ENCODE data around the gene DAAM1. TPM values are rescaled to one million over a fixed set of nuclear protein-coding genes. Genes with fewer than 3 reads are reported as not detected.

DAAM1 gene
- polyA plus RNA-seq, 1 donor (not counting 4 experiments of a cell fraction or from before 2014, with no cell fraction given): 44.6 TPM

DNA sequence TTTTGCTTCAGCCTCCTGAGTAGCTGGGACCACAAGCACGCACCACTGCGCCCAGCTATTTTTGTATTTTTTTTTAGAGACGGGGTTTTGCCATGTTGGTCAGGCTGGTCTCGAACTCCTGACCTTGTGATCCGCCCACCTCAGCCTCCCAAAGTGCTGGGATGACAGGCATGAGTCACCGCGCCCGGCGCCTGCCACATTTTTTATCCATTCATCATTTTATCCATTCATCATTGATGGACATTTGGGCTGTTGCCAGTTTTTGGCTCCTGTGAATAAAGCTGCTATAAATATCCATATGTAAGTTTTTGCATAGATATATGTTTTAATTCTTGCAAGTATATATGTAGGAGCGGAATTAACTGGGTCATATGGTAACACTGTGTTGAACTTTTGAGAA lies 79.5 kb downstream of the DAAM1 start:
- no peak overlapping the region for H3K27ac ChIP-seq (ENCODE audit: control insufficient read depth, insufficient read depth, low read length)
- FAIRE-seq: no peak
- TF ChIP-seq, protein P1, sequence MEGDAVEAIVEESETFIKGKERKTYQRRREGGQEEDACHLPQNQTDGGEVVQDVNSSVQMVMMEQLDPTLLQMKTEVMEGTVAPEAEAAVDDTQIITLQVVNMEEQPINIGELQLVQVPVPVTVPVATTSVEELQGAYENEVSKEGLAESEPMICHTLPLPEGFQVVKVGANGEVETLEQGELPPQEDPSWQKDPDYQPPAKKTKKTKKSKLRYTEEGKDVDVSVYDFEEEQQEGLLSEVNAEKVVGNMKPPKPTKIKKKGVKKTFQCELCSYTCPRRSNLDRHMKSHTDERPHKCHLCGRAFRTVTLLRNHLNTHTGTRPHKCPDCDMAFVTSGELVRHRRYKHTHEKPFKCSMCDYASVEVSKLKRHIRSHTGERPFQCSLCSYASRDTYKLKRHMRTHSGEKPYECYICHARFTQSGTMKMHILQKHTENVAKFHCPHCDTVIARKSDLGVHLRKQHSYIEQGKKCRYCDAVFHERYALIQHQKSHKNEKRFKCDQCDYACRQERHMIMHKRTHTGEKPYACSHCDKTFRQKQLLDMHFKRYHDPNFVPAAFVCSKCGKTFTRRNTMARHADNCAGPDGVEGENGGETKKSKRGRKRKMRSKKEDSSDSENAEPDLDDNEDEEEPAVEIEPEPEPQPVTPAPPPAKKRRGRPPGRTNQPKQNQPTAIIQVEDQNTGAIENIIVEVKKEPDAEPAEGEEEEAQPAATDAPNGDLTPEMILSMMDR (optimal IDR thresholded peaks at IDR 0.05 in 1 of 3, IDR thresholded peaks at IDR 0.05 in 1 of 3, conservative IDR thresholded peaks at IDR 0.05 in 1 of 3; ENCODE audit: extremely low read depth in 1 of 3, insufficient read depth in 2 of 3, low read length in 3 of 3): no peak
- no peak for TF ChIP-seq EZH2 (IDR thresholded peaks at IDR 0.05; ENCODE audit: low read length)
- H3K79me2 ChIP-seq (ENCODE audit: control insufficient read depth, insufficient read depth, low read length): no peaks in the 10 kb centered on the region
- no peak overlapping the region for H2AFZ ChIP-seq (ENCODE audit: control insufficient read depth, low read length)
- H3K9ac ChIP-seq (ENCODE audit: control insufficient read depth, extremely low read depth, insufficient read depth, low read length): no peak overlapping the region
- H3K9me3 ChIP-seq (ENCODE audit: control insufficient read depth, low read depth, low read length): no peaks in the 10 kb centered on the region
- dilution Hi-C loops (cut with MboI; ENCODE audit: extremely low pct_ligation_motif_present, low sequenced_read_pairs): no loop called here
- DNase-seq (ENCODE audit: low read depth, low spot score): no peak
- no peaks in the 10 kb centered on the region for H4K20me1 ChIP-seq (ENCODE audit: control insufficient read depth, extremely low read depth, insufficient read depth, low read length)
- no peak overlapping the region for H3K4me3 ChIP-seq (ENCODE audit: control insufficient read depth in 2 of 3, extremely low read depth in 1 of 3, insufficient read depth in 2 of 3, low read depth in 1 of 3, low read length in 3 of 3)
- H3K36me3 ChIP-seq (ENCODE audit: control insufficient read depth in 2 of 2, extremely low read depth in 1 of 2, insufficient read depth in 2 of 2, low read length in 2 of 2): peaks cover 7 to 9% of the 10 kb centered on the region in 2 experiments
- peaks cover 19% of the 10 kb centered on the region for H3K4me1 ChIP-seq (ENCODE audit: control insufficient read depth, extremely low read depth, insufficient read depth, low read length)
- H3K4me2 ChIP-seq (ENCODE audit: control insufficient read depth, extremely low read depth, insufficient read depth, low read depth, low read length): no peak overlapping the region
- H3K27me3 ChIP-seq (ENCODE audit: control insufficient read depth, extremely low read depth, insufficient read depth, low read length): no peaks in the 10 kb centered on the region
- no peaks in the 10 kb centered on the region for H3K9me1 ChIP-seq (ENCODE audit: control insufficient read depth, extremely low read depth, insufficient read depth, low read length)

DNA sequence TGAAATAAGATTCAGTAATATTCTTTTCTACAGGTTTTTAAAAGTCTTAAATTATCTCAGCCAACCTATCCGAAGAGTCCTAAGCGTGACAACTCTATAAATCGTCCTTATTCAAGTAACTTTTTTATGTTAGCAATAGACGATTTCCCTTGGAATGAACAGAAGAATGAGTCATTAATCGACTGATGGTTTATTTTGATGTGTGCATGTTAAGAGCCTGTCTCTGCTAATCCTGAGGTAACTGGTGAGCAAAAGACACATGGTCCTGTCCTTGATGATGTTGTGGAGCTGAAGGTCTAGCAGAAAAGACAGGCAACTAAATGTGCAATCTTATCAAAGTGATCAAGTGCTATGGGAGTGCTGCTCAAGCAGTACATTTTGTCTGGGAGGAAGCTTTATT lies 80.4 kb downstream of the DAAM1 start:
- H3K27ac ChIP-seq (ENCODE audit: control insufficient read depth, insufficient read depth, low read length): no peak overlapping the region
- H3K4me1 ChIP-seq (ENCODE audit: control insufficient read depth, extremely low read depth, insufficient read depth, low read length): peaks cover 21% of the 10 kb centered on the region
- peak; percentile 48 for FAIRE-seq
- no peaks in the 10 kb centered on the region for H3K9me1 ChIP-seq (ENCODE audit: control insufficient read depth, extremely low read depth, insufficient read depth, low read length)
- H3K9me3 ChIP-seq (ENCODE audit: control insufficient read depth, low read depth, low read length): no peaks in the 10 kb centered on the region
- DNase-seq (ENCODE audit: low read depth, low spot score): no peak
- H3K9ac ChIP-seq (ENCODE audit: control insufficient read depth, extremely low read depth, insufficient read depth, low read length): no peak overlapping the region
- peaks cover 5 to 9% of the 10 kb centered on the region in 2 experiments for H3K36me3 ChIP-seq (ENCODE audit: control insufficient read depth in 2 of 2, extremely low read depth in 1 of 2, insufficient read depth in 2 of 2, low read length in 2 of 2)
- TF ChIP-seq EZH2 (IDR thresholded peaks at IDR 0.05; ENCODE audit: low read length): no peak
- TF ChIP-seq, protein P1 (optimal IDR thresholded peaks at IDR 0.05 in 1 of 3, IDR thresholded peaks at IDR 0.05 in 1 of 3, conservative IDR thresholded peaks at IDR 0.05 in 1 of 3; ENCODE audit: extremely low read depth in 1 of 3, insufficient read depth in 2 of 3, low read length in 3 of 3): no peak
- no peak overlapping the region for H3K4me3 ChIP-seq (ENCODE audit: control insufficient read depth in 2 of 3, extremely low read depth in 1 of 3, insufficient read depth in 2 of 3, low read depth in 1 of 3, low read length in 3 of 3)
- H4K20me1 ChIP-seq (ENCODE audit: control insufficient read depth, extremely low read depth, insufficient read depth, low read length): no peaks in the 10 kb centered on the region
- H2AFZ ChIP-seq (ENCODE audit: control insufficient read depth, low read length): no peak overlapping the region
- H3K79me2 ChIP-seq (ENCODE audit: control insufficient read depth, insufficient read depth, low read length): no peaks in the 10 kb centered on the region
- no peak overlapping the region for H3K4me2 ChIP-seq (ENCODE audit: control insufficient read depth, extremely low read depth, insufficient read depth, low read depth, low read length)
- H3K27me3 ChIP-seq (ENCODE audit: control insufficient read depth, extremely low read depth, insufficient read depth, low read length): no peaks in the 10 kb centered on the region
- dilution Hi-C loops (cut with MboI; ENCODE audit: extremely low pct_ligation_motif_present, low sequenced_read_pairs): no loop called here
